Vagina (tissue), 2 donors: Measurements from ENCODE around the gene OBSCN.

Experiments
- POLR2A ChIP-seq, 2 donors: fragments of 450-650 bp; IDR thresholded peaks; one replicate each; pipeline ENCODE4 v1.6.1; 2017; ENCODE audit warnings: antibody characterized with exemption in 2 of 2, mild to moderate bottlenecking in 2 of 2, moderate library complexity in 2 of 2
- TF ChIP-seq, protein P1 (sequence below), 3 experiments: fragments of 450-650 bp in 2 of 3; fragments of 200-600 bp in 1 of 3; sonication (generic) in 1 of 3; IDR thresholded peaks; one replicate each; pipeline ENCODE4 v1.5.1; 2017 to 2019; ENCODE audit warnings: antibody characterized with exemption in 3 of 3, mild to moderate bottlenecking in 2 of 3, moderate library complexity in 2 of 3

DNA sequence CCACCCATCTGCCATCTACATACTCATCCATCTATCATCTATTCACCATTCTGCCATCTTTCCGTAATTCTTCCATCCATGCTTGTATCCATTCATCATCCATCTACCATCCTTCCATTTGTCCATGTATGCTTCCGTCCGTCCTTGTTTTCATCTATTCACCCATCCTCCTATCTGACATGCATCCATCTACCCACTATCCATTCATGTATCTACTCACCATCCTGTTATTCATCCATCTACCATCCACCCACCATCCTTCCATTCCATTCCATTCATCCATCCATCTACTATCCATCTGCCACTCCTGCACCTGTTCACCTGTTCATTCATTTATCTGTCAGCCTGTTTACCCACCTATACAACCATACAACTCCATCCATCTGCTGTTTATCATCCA is 112.5 kb downstream of the OBSCN start:
- TF ChIP-seq, protein P1, sequence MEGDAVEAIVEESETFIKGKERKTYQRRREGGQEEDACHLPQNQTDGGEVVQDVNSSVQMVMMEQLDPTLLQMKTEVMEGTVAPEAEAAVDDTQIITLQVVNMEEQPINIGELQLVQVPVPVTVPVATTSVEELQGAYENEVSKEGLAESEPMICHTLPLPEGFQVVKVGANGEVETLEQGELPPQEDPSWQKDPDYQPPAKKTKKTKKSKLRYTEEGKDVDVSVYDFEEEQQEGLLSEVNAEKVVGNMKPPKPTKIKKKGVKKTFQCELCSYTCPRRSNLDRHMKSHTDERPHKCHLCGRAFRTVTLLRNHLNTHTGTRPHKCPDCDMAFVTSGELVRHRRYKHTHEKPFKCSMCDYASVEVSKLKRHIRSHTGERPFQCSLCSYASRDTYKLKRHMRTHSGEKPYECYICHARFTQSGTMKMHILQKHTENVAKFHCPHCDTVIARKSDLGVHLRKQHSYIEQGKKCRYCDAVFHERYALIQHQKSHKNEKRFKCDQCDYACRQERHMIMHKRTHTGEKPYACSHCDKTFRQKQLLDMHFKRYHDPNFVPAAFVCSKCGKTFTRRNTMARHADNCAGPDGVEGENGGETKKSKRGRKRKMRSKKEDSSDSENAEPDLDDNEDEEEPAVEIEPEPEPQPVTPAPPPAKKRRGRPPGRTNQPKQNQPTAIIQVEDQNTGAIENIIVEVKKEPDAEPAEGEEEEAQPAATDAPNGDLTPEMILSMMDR (IDR thresholded peaks at IDR 0.05), result no peak
- TF ChIP-seq POLR2A (IDR thresholded peaks at IDR 0.05), result no peak
